Measurements from ENCODE around the gene TEF.

Gene TEF

DNA sequence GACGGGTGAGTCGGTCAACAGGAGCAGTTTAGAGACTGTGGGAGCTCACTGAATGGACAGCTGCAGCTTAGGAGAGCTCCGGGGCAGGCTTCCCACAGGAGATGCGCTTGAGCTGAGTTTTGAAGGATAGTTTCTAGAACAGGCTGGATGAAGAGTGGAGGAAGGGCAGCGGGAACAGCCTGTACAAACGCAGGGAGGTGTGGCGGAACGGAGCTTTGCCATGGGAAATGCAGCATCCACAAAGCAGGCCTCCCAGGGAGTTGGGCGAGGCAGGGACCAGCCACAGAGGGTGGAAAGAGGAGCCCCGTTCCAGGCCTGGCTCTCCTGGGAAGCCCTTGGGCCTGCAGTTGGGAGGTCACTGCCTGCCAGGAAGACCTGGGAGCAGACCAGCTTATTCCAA, 26.8 kb upstream of the TEF start:
- DNase-seq (ENCODE audit: low spot score), result no peak

DNA sequence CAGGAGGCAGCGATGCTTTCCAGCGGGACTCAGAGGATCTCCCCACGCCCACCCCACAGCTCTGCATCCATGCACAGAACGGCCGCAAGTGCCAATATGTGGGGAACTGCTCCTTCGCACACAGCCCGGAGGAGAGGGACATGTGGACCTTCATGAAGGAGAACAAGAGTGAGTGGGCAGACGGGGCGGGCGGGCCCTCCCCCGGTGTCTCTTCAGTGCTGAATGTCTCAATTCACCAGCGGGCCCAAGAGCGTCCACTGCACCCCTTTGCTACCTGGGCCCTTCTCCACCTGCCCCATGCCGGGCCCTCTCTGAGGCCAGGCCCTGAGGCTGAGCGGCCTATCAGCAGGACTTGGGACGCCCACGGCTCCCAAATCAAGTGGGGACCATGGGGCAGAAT, 25.8 kb upstream of the TEF start:
- DNase-seq (ENCODE audit: low spot score), result no peak

- DNase-seq (ENCODE audit: low spot score), result no peak
Measured at GRCh38 chr22:41356430-41357028, 25.2 kb upstream of the TEF start.

DNA sequence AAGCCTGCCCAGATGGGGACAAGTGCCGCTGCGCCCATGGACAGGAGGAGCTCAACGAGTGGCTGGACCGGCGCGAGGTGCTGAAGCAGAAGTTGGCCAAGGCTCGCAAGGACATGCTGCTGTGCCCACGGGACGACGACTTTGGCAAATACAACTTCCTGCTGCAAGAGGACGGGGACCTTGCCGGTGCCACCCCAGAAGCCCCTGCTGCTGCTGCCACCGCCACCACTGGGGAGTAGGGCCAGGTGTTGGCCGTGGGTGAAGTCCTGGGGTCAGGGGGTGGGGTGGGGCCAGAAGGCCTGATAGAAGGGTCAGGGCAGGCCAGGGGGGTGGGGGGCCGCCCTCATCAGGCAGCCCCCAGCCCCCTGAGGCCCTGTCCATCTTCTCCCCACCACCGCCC, 24.6 kb upstream of the TEF start:
- no peak for DNase-seq (ENCODE audit: low spot score)

DNA sequence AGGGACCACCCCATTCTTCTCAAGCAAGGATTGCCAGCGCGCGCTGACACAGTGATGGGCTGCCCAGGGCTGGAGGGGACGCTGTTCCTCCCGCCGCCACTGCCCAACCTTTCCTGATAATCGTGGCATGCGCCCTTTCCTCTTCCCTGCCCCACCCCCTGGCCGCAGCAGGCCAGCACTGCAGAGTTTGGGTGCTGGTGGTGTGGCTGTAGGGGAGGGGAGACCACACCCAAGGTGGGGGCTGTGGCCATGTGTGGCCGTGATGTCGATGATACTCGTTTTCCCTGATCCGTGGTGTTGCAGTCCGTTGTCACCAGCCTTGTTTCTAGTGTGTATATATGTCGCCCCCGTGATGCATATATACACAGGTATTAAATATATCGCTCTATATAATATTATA, 22.8 kb upstream of the TEF start:
- no peak for DNase-seq (ENCODE audit: low spot score)

DNA sequence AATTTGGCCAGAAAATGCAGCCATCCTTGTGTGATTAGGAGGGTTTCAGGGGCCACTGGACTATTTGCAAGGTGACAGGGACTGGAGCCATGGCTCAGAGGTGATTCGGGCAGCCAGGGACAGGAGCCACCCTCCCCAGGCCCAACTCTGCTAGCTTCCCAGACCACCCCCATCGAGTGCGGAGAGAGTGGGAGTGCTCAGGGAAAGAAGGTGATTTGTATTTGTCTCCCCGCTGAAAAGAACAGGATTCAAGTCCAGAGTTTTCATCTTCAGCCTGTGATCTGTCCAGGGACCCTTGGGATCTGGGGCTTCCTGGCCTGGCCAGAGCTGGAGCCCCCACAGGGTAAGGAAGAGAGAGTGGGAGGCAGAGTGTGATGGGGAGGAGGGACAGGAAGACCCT, 22.4 kb upstream of the TEF start:
- DNase-seq (ENCODE audit: low spot score), result no peak

- DNase-seq (ENCODE audit: low spot score), result peak; percentile 86
Measured at GRCh38 chr22:41360126-41360525, 21.6 kb upstream of the TEF start.

- no peak for DNase-seq (ENCODE audit: low spot score)
Measured at GRCh38 chr22:41361716-41362310, 19.9 kb upstream of the TEF start.

DNA sequence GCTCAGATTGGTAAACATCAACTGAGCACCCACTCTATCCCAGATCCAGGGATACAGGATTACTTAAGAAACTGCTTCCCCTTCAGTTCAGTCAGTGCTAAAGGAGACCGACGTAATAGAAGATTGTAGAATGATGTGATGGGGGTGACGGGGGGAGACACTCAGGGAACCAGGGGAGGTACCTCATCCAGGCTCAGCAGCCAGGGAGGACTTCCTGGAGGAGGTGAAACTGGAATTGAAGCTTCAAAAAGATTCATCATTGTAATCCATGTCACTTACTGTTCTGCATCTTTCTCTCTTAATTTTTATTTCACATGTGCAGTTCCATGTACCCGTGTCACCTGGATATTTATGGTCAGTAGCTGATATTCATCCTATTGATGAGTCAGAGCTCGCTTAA, 19.1 kb upstream of the TEF start:
- no peak for DNase-seq (ENCODE audit: low spot score)

DNA sequence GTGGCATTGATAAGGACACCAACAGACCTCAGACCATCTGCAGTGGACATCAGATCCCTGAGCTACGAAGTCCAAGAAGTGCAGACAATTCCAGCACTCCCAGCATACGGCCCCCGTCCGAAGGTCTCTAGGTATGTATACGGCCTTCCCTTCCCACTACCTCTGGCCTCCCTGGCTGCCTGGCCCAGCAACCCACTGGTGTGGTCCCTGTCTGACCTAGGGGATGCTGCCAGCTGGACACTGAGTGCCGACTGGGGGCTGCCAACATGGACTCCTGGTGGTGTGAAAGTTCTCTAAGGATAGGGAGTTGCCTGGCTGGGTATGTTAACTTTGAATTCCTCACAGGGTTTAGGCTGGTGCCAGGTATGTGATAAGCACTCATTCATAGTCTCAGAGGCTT, 17.5 kb upstream of the TEF start:
- no peak for DNase-seq (ENCODE audit: low spot score)

- no peak for DNase-seq (ENCODE audit: low spot score)
Measured at GRCh38 chr22:41364955-41365354, 16.8 kb upstream of the TEF start.

GRCh38 chr22:41365425-41365824, 16.3 kb upstream of the TEF start:
- DNase-seq (ENCODE audit: low spot score), result no peak

- no peak for DNase-seq (ENCODE audit: low spot score)
Measured at GRCh38 chr22:41366323-41367029, 15.3 kb upstream of the TEF start.

- no peak for DNase-seq (ENCODE audit: low spot score)
Measured at GRCh38 chr22:41367039-41367679, 14.6 kb upstream of the TEF start.

DNA sequence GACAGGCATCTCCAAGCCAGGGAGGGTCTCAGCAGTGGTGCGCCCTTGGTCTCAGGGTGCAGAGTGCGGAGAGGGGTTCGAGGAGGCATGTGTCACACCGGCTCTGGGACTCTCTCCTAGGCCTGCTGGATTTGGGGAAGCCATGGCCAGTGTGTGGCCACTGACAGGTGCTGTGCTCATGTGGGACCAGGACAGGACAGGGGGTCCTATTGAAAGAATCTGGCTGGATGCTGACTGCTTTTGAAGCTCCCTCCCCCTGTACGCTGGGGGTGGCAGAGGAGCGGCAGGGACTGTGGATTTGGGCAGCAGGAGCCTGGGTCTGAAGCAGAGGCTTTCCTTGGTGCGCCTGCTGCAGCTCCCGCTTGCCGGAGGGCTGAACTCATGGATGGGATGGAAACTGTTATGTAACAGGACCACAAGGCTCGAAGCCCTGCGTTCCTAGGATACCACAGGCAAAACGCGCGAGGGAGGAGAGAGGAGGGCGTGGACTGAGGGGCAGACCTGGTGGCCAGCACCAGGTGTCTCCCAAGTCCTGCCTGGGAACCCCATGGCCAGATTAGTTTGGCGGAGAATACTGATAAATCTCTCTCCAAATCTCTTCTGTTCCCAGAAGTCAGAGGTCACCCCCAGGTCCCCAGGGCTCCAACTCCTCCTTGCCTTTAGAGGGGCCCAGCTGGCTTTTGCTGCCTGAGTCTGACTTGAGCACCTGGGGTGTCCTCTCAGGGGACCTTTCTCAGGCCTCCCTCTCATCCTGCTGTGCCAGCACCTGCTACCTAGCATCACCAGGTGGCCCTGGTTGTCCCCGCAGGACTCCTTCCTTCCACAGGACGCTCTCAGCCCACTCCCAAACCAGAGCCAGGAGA, 13.8 kb upstream of the TEF start:
- DNase-seq (ENCODE audit: low spot score), result no peak

GRCh38 chr22:41368543-41369423, 13.0 kb upstream of the TEF start:
- DNase-seq (ENCODE audit: low spot score), result no peak

GRCh38 chr22:41369424-41369745, 12.4 kb upstream of the TEF start:
- DNase-seq (ENCODE audit: low spot score), result no peak

GRCh38 chr22:41369837-41370236, 11.9 kb upstream of the TEF start:
- DNase-seq (ENCODE audit: low spot score), result no peak

DNA sequence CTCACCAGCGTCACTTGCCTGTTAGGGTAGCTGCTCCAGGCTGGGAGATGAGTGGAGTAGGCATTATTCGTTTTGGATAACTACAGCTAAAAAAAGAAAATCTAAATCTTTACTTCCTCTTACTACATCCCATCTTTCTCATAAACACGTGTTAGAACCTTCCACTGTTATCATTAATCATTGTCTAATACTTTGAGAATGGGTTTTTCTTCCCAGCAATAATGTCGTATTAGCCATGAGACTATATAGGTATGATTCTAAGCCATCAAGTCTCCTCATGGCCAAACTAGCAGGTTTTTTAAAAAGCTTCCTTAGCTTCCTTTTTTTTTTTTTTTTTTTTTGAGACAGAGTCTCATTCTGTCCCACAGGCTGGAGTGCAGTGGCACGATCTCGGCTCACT, 3.9 kb upstream of the TEF start:
- no peak for DNase-seq (ENCODE audit: low spot score)

DNA sequence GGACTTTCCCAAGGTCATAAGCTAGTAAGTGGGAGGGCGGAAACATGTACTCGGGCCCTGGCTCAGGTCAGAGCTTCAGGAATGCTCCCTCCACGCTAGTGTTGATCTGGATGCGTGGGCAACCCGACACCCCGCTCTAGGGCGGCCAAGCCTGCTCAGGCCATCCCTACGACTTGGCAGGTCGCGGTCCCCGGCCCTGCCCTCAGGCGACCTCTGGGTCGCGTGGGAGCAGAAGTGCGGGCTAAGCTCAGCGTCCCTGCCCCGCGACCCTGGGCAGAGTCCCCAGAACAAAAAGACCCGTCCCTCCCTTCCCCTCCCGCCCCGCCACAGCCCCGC, 781 bp upstream of the TEF start:
- peak; percentile 82 for DNase-seq (ENCODE audit: low spot score)

DNA sequence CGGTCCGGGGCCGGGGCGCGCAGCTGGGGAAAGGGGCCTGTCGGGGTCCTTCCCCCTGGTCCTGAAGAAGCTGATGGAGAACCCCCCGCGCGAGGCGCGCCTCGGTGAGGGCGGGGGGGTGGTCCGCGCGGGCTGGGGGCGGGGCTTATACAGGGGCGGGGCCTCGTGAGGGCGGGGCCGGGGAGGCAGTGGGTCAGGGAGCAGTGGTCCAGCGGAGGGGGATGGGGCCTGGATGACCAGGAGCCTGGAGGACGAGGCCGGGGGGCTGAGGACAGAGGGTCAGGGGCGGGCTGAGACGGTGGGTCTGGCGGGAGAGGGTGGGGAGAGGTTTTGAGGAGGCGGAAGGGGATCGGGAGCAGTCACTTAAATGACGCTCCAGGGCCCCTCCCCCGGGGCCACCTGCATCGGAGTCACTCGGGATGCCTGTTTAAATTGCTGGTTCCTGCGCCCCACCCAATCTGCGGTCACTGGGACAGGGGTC, 396 bp downstream of the TEF start:
- DNase-seq (ENCODE audit: low spot score), result peak; percentile 81
